ENCODE measurements around the gene TRIM71. TPM values are rescaled to one million over a fixed set of nuclear protein-coding genes. Genes with fewer than 3 reads are reported as not detected.
"Not testable (repeated sequence)": the region's sequence is repeated elsewhere in the genome, so short reads cannot be mapped to it uniquely, and the experiment has no call there.

The TRIM71 gene
- polyA plus RNA-seq, 10 donors, result 0.12 to 0.76 (median 0.17) TPM

- no peak for DNase-seq
Observed at GRCh38 chr3:32842987-32843386, 25.2 kb downstream of the TRIM71 start.

GRCh38 chr3:32843510-32844321, 25.9 kb downstream of the TRIM71 start:
- no peak for DNase-seq

- no peak for DNase-seq
Observed at GRCh38 chr3:32844322-32844654, 26.5 kb downstream of the TRIM71 start.

GRCh38 chr3:32844914-32845313, 27.1 kb downstream of the TRIM71 start:
- DNase-seq, result no peak

GRCh38 chr3:32845546-32845945, 27.7 kb downstream of the TRIM71 start:
- not testable (repeated sequence) for DNase-seq

- not testable (repeated sequence) for DNase-seq
Observed at GRCh38 chr3:32847045-32847444, 29.2 kb downstream of the TRIM71 start.

- peak in 2 of 3 donors; percentile 21 to 62 for DNase-seq
Observed at GRCh38 chr3:32847528-32847927, 29.7 kb downstream of the TRIM71 start.

GRCh38 chr3:32848215-32848614, 30.4 kb downstream of the TRIM71 start:
- DNase-seq, result no peak

- DNase-seq, result no peak
Observed at GRCh38 chr3:32849046-32849445, 31.2 kb downstream of the TRIM71 start.

- DNase-seq, result peak in 1 of 3 donors; percentile 19
Observed at GRCh38 chr3:32850226-32850625, 32.4 kb downstream of the TRIM71 start.

GRCh38 chr3:32850636-32851035, 32.8 kb downstream of the TRIM71 start:
- no peak for DNase-seq

GRCh38 chr3:32852146-32852545, 34.3 kb downstream of the TRIM71 start:
- DNase-seq, result no peak

- DNase-seq, result no peak
Observed at GRCh38 chr3:32855350-32855953, 37.7 kb downstream of the TRIM71 start.

- DNase-seq, result no peak
Observed at GRCh38 chr3:32856355-32856889, 38.6 kb downstream of the TRIM71 start.

- no peak for DNase-seq
Observed at GRCh38 chr3:32856901-32857507, 39.2 kb downstream of the TRIM71 start.

GRCh38 chr3:32857921-32858320, 40.1 kb downstream of the TRIM71 start:
- DNase-seq, result no peak

GRCh38 chr3:32859604-32860237, 41.9 kb downstream of the TRIM71 start:
- DNase-seq, result no peak

- DNase-seq, result no peak
Observed at GRCh38 chr3:32860499-32860898, 42.7 kb downstream of the TRIM71 start.

- DNase-seq, result no peak
Observed at GRCh38 chr3:32861681-32862080, 43.9 kb downstream of the TRIM71 start.

GRCh38 chr3:32862247-32862935, 44.6 kb downstream of the TRIM71 start:
- DNase-seq, result peak in 2 of 3 donors; percentile 34 to 53

GRCh38 chr3:32862936-32863487, 45.2 kb downstream of the TRIM71 start:
- DNase-seq, result peak in 1 of 3 donors; percentile 20
